Activated CD8-positive, alpha-beta memory T cell treated with anti-CD3 and anti-CD28 coated beads, Interleukin-2, amount 50 U/mL, for 4 hours (primary cell): ENCODE data around the gene HRG.
"Not testable (repeated sequence)": the region's sequence is repeated elsewhere in the genome, so short reads cannot be mapped to it uniquely, and the experiment has no call there.

ENCODE experiments used
- DNase-seq: peaks from one replicate; pipeline ENCODE4 v3.0.0-alpha.2; 2020

The HRG gene

GRCh38 chr3:186686475-186686874, 20.7 kb downstream of the HRG start:
- DNase-seq, result not testable (repeated sequence)

- no peak for DNase-seq
These were observed 21.4 kb downstream of the HRG start for GRCh38 chr3:186687120-186687651.

- DNase-seq, result not testable (repeated sequence)
These were observed 24.5 kb downstream of the HRG start for GRCh38 chr3:186690304-186690703.

GRCh38 chr3:186691676-186692075, 25.9 kb downstream of the HRG start:
- no peak for DNase-seq

- no peak for DNase-seq
These were observed 28.0 kb downstream of the HRG start for GRCh38 chr3:186693843-186694242.

GRCh38 chr3:186694288-186695032, 28.6 kb downstream of the HRG start:
- no peak for DNase-seq

GRCh38 chr3:186696522-186696921, 30.7 kb downstream of the HRG start:
- no peak for DNase-seq

- no peak for DNase-seq
These were observed 31.7 kb downstream of the HRG start for GRCh38 chr3:186697510-186697909.

GRCh38 chr3:186700267-186700666, 34.5 kb downstream of the HRG start:
- DNase-seq, result no peak

- DNase-seq, result not testable (repeated sequence)
These were observed 36.6 kb downstream of the HRG start for GRCh38 chr3:186702451-186702850.

- DNase-seq, result no peak
These were observed 40.3 kb downstream of the HRG start for GRCh38 chr3:186705882-186706780.

- no peak for DNase-seq
These were observed 43.3 kb downstream of the HRG start for GRCh38 chr3:186708983-186709679.

- not testable (repeated sequence) for DNase-seq
These were observed 44.9 kb downstream of the HRG start for GRCh38 chr3:186710694-186711093.

GRCh38 chr3:186713499-186713898, 47.7 kb downstream of the HRG start:
- DNase-seq, result no peak

- no peak for DNase-seq
These were observed 51.2 kb downstream of the HRG start, which contains the start of gene KNG1 for GRCh38 chr3:186717039-186717457. Gene KNG1 (plus strand): TSS chr3:186717359. CDS start chr3:186717543, 184 bp downstream.

- DNase-seq, result no peak
These were observed 54.3 kb downstream of the HRG start for GRCh38 chr3:186719945-186720739.

GRCh38 chr3:186722457-186722856, 56.6 kb downstream of the HRG start:
- DNase-seq, result no peak

- DNase-seq, result no peak
These were observed 59.1 kb downstream of the HRG start for GRCh38 chr3:186724911-186725310.
